GM19025 (cell line): Measurements from ENCODE around the gene CCDC136.
A peak's percentile ranks its signal among the peaks of the same experiment; 100 is the strongest.

Experiments
- ATAC-seq: cut with Tn5 transposase; IDR thresholded peaks from one replicate; pipeline ENCODE4 v1.9.1; 2021; ENCODE audit warnings: mild to moderate bottlenecking, low read depth, moderate library complexity; ENCODE audit not compliant: unreplicated experiment

Gene CCDC136

DNA sequence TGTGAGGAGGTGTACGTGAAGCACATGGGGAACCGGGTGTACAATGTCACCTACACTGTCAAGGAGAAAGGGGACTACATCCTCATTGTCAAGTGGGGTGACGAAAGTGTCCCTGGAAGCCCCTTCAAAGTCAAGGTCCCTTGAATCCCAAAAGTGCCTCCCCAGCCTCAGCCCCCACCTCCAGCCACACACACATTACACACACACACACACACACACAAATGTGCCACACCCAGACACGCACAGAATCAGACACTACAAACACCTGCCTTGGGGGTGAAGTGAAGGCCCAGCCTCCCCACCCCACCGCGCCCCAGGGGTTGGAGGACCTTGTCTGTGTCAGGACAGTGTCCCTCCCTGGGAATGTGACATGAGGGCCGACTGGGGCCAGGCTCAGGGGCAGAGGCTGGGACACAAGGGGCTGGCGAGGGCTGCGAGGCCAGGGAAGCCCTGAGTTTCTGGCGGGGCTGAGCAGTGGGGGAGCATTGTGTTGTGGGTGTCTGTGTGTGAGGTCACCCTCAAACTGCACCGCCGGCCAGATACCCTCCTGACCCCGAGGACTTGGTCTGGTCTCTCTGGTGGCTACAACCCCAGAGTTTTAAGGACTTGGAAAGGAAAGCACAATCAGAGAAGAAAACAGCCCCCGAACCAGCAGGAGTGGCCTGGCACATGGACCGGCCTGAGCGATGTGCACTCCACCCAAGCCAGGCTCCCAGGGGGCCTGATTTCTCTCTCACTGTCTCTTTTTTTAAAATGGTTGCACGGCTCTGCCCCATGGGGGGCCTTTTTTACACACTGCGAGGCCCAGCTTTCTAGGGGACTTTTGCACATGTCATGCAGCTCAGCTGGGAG lies 66.8 kb downstream of the CCDC136 start:
- no peak for ATAC-seq

DNA sequence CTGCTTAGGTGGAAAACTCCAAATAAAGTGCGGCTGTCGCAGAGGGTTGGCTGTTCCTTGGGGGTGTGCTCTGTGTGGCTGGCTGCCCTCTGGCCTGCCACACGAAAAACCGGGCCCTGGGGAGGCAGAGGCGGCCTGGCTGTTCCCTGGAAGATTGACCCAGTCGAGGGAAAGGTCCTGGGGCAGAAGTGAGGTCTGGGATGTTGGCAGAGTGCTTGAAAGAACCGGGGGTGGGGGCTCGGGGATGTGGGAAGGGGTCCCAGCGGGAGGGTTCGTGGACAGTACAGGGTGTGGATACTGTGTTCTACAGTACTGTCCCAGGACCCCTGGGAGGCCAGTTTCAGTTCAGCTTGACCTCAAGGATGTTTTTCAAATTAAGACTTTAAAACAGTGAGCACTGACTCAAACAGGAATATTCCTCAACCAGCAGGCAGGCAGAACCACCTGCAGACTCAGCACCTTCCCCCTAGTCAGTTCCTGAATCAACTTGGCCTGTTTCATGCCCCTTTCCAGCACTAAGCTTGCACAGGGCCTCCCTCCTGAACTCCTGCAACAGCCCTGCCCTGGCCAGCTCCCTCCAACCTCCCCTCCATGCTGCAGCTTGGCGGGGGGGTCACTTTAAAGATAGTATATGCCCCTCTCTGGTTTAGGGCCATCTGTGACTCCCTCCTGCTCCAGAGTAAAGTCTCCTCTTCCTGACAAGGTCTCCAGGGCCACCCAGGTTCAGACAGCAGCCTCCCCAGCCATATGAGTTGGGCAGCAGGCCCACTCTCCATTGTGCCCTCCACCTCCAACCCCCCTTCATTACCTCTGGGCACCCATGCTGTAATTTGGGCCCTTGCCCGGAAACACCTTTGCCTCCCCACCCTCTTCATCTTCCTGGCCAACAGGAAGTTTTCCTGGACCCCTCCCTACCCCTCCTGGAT lies 67.7 kb downstream of the CCDC136 start:
- no peak for ATAC-seq

DNA sequence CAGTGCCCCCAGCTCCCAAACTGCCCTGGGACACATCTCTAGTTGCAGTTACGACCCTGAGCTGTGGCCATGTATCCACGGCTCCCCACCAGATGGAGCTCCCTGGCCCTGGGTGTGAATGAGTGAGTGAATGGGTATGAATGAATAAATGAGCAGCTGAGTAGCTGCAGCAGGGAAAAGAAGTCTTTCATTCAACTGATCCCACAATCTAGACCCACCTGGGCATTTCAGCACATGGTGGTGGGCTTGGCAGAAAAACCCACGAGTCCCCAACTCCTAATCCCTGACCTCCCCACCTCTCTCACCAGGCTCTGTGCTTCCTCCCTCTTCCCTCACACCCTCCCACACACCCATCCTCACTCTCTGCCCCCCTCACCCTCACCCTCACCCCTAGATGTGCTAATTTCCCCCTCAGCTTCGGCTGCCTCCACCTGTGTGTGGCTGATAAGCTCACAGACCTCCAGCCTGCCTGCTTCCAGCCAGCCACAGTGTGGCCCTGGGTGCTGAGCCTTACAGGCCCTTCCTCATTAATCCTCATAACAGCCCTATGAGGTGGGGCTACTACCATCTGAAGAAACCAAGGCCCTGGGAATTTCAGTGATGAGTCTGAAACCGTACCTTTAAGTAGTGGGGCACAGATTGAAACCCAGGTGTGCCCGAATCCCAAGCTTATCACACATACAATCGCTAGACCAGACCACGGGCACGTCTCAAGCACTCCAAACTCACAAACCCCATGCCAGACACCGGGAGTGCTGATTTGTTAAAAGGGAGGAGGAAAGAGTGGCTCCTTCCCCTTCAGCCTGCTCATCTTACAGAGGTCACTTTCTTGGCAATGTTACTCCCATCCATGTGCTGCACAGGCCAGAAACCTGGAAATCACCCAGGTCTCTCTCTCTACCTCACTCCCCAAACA lies 68.6 kb downstream of the CCDC136 start:
- no peak for ATAC-seq

DNA sequence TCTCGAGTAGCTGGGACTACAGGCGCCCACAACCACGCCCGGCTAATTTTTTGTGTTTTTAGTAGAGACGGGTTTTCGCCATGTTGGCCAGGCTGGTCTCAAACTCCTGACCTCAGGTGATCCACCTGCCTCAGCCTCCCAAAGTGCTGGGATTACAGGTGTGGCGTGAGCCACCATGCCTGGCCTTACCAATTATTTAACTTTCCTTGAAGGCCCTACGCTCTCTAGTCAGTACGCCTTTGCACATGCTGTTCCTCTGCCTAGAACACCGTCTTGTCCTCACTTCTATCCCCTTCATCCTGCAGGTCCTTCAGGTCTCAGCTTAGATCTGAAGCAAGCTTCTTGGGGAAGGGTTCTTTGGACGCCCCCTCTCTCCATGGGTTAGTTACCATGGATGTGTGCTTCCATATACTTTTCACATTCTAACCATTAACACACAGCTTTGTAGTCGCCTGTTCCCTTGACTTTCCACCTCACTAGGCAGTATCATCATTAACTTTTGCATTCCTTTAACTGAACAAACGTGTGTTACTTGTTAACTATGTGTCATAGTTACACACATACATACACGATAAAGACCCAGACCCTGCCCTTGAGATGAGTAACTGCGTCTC lies 70.3 kb downstream of the CCDC136 start:
- ATAC-seq: no peak

DNA sequence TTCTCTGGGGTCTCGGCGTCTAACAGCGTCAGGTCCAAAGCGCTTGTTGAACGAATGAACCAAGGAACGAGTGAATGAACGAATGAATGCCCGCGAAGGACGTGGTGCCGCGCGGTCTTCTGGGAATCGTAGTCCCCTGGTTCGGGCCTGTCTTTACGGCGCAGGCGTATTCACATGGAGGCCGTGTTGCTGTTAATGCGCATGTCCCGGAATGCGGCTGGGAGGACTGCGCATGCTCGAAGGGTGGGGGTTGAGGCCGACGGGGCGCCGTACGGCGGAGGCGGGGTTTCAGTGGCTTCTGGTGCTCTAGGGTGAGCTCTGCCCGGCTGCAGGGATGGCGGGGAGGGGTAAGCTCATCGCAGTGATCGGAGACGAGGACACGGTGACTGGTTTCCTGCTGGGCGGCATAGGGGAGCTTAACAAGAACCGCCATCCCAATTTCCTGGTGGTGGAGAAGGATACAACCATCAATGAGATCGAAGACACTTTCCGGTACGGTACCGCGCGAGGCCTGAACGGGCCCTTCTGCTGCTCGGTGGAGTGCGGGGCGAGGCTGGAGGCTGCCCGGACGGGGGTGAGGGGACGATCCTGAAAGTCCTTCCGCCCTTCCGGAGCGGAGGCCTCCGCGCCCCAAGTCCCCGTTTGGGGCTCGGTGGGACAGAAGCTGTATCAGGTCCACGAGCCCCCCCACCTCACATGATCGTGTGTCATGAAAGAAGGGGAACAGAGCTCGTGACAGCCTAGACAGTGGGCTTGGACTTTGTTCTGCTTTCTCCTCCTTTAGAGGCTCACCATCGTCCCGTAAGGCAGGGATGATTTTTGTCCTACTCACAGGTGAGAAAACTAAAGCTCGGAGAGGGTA lies 71.0 kb downstream of the CCDC136 start, which contains the start of gene ATP6V1F:
Gene ATP6V1F, plus strand, starts transcription at position 286 of the 862 bp plus-strand sequence. Its CDS starts 49 bp downstream, at position 335.
- ATAC-seq: peak; percentile 90

- ATAC-seq: no peak
Observed at GRCh38 chr7:128863433-128863989, 71.7 kb downstream of the CCDC136 start.

DNA sequence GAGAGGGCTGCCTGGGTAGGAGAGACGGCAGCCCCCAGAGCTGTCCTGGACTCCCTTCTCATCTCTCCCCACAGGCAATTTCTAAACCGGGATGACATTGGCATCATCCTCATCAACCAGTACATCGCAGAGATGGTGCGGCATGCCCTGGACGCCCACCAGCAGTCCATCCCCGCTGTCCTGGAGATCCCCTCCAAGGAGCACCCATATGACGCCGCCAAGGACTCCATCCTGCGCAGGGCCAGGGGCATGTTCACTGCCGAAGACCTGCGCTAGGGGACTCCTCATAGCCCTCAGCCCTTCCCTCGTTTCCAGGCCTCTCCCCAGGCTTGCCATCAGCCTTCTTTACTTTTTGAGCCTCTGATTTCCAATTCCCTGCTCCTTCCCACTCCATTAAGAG lies 73.5 kb downstream of the CCDC136 start:
- ATAC-seq: no peak

- ATAC-seq: no peak
Observed at GRCh38 chr7:128865996-128866877, 74.5 kb downstream of the CCDC136 start.

GRCh38 chr7:128867241-128867640 lies 75.5 kb downstream of the CCDC136 start:
- ATAC-seq: no peak

DNA sequence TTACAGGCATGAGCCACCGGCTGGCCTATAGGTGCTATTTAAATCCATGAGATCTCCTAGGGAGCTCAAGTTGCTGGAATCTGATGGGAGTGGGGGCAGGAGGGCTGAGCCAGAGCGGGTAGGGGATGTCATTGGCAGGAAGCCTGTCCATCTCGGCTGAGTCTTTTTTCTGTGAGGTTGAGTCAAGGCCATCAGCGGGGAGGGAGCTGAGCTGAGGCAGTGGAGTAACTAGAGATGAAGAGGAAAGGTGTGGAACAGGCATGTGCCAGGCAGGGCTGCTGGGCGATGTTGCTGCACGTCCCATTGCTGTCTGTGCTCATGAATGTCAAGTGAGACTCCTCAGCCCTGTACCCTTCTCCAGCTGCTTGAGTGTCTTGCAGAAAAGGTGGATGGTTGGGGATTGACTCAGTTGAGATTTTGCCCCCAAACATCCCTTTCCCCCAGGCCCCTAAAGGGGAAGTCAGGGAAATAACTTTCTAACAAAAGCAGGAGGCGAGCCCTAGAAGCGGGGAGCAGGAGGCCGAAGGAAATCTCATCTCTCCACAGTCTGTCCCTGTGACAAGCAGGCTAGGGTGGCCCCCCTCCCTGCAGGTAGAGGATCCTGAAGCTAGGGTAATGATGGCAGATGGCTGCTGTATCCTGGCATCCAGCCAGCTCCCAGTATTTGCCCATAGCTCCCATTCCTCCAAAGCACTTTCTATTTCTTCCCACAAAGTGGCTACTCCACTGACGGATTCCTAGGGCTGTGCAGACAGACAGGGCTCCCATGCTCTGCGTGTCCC lies 76.3 kb downstream of the CCDC136 start:
- ATAC-seq: no peak

DNA sequence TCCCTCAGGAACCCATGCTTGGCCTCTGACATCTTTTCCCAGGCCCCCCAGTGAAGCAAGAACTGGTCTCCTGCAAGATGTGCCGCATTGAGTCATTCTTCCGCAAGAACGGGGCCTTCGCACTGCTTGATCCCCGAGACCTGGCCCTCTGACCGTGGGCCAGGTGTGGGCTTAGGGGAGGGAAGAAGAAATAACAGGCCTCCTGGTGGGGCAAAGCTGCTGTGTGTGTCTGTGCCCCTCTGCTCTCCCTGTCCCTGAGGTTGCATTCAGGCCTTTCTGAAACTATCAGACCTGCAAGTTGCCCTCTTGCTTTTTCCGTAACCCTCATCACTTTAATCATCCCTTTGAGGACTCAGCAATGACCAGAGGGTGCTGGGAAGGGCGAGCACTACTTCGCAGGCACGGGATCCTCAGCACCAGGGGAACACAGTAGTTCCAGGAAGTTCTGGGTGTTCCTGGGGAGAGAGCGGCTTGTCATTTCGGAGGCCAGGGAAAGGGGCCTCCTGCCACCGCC lies 76.9 kb downstream of the CCDC136 start:
- no peak for ATAC-seq

DNA sequence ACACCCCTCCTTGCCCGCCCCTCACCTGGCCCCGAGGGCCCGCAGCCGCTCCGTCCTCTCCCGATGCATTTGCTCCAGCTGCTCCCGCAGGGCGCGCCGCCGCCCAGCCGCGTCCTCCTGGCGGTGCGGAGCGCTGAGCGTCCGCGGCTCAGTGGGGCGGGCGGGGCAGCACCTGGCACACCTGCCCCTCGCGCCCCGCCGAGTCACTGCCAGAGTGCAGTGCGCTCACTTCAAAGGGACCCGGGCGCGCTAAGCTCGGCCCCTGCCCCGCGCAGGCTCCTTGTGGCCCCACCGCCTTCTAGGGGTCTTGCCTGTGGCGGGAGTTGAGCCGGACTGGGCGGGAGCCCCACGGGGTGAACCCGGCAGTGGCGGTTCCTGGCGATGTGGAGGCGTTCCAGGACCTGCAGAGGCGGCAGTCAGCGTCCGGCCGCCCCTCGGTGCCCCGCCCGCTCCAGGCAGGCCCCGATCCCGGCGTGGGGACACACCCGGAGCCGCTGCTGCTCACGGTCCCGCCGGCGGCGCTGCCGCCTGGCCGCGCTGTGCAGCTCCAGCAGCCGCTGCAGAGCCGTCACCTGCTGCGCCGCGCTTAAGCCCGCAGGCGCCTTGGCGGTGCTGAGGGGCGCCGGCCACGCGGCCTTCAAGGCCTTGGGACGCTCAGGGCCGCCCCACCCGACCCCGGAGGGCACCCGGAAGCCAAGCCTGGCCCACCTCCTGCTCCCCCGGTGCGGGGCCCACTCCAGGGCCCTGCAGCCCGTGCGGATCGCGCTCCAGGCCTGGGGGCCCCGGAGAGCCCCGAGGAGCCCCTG lies 77.6 kb downstream of the CCDC136 start:
- peak; percentile 64 for ATAC-seq

DNA sequence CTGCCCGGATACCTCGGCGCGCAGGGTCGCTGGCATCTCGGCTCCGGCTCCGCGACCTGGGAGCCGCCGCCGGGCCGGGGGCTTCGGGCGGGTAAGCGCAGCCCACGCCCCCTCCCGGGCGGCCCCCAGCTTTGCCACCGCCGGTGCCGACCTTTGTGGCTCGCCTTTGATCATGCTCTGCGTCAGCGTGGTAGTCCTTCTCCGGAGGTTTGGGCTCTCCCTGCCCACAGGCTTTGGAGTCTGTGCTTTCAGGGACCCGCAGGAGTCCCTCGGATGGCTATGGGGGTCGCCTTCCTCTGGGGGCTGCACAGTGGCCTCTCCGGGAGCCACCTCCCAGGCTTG lies 78.1 kb downstream of the CCDC136 start:
- ATAC-seq: no peak

GRCh38 chr7:128871050-128871449 lies 79.3 kb downstream of the CCDC136 start:
- no peak for ATAC-seq
